ENCODE results near the gene PRSS50.

DNA sequence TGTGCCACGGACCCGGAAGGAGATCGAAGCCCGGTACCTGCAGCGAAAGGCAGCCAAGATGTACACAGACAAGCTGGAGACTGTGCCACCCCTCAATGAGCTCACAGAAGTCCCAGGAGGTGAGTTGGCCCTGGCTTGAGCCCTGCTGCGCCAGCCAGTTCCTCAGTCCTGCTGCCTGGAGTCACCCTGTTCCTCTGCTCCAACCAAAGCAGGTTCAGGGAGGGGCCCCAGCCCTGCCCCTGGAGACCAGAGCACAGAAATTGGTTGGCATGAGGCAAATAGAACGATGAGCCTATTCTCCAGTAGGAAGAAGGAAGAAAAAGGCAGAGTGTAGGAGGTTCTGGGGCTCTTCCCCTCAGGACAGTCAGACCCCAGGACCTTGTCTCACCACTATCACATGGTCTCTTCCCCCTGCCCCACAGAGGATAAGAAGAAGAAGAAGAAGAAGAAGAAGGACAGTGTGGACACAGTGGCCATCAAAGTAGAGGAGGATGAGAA is 8.5 kb downstream of the PRSS50 start:
- TF ChIP-seq, protein P1, sequence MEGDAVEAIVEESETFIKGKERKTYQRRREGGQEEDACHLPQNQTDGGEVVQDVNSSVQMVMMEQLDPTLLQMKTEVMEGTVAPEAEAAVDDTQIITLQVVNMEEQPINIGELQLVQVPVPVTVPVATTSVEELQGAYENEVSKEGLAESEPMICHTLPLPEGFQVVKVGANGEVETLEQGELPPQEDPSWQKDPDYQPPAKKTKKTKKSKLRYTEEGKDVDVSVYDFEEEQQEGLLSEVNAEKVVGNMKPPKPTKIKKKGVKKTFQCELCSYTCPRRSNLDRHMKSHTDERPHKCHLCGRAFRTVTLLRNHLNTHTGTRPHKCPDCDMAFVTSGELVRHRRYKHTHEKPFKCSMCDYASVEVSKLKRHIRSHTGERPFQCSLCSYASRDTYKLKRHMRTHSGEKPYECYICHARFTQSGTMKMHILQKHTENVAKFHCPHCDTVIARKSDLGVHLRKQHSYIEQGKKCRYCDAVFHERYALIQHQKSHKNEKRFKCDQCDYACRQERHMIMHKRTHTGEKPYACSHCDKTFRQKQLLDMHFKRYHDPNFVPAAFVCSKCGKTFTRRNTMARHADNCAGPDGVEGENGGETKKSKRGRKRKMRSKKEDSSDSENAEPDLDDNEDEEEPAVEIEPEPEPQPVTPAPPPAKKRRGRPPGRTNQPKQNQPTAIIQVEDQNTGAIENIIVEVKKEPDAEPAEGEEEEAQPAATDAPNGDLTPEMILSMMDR (IDR thresholded peaks at IDR 0.05): no peak
- TF ChIP-seq POLR2A (IDR thresholded peaks at IDR 0.05): no peak
